ENCODE results near the gene CCDC28B. TPM values are rescaled to one million over a fixed set of nuclear protein-coding genes. Genes with fewer than 3 reads are reported as not detected.

Gene CCDC28B
- total RNA-seq, 4 donors from 2014 or later, result 1.2 to 4.0 (median 2.7) TPM; not detected in 1

DNA sequence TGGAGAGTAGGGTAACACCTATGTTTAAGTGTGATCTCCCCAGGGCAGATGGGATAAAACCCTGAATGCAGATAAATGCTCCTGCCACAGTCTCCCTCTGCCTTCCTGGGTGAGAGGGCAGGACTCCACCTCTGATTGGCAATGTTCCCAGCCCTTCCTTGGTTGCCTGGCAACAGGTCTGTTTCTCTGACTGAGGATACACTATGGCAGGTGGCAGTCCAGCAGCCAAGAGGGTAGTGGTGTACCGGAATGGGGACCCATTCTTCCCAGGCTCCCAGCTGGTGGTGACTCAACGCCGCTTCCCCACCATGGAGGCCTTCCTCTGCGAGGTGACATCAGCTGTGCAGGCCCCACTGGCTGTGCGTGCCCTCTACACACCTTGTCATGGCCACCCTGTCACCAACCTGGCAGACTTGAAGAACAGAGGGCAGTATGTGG, 8.5 kb downstream of the CCDC28B start, which contains the start of gene DCDC2B:
DCDC2B (plus strand) TSS at position 199 of the 438 bp plus-strand sequence; CDS start at position 204, 5 bp downstream.
- WGBS, 2 donors (ENCODE audit: low coverage in 1 of 2), result 54% methylated on average over 5 of the region's 5 CpGs; no CpG with 5 or more reads in 1 of the 2 donors
- in situ Hi-C loops (cut with MboI; ENCODE audit: low pct_ligation_motif_present in 1 of 4, low pct_unique_long_range_greater_than_20kb in 1 of 4, low sequenced_read_pairs in 3 of 4), result loop anchor here in 1 of 4 donors (25.0 kb wide), 1 partner anchor 178 kb away; the partner anchor contains the start of gene BSDC1
- H3K4me1 ChIP-seq, result peaks cover 14 to 34% (median 26%) of the 10 kb centered on the region in 4 donors
- H3K27ac ChIP-seq, result peak within 1 kb of the TSS; percentile 42 to 77 (median 69)
- no peak within 1 kb of the TSS for H3K4me3 ChIP-seq
- H3K9me3 ChIP-seq, result no peaks in the 10 kb centered on the region
- DNase-seq, result peak; percentile 92
- no peaks in the 10 kb centered on the region for H3K36me3 ChIP-seq
- intact Hi-C loops (cut with DNase I; ENCODE audit: low total_unique reads), result no loop called here
- H3K27me3 ChIP-seq, result no peaks in the 10 kb centered on the region
- TF ChIP-seq, protein P1, sequence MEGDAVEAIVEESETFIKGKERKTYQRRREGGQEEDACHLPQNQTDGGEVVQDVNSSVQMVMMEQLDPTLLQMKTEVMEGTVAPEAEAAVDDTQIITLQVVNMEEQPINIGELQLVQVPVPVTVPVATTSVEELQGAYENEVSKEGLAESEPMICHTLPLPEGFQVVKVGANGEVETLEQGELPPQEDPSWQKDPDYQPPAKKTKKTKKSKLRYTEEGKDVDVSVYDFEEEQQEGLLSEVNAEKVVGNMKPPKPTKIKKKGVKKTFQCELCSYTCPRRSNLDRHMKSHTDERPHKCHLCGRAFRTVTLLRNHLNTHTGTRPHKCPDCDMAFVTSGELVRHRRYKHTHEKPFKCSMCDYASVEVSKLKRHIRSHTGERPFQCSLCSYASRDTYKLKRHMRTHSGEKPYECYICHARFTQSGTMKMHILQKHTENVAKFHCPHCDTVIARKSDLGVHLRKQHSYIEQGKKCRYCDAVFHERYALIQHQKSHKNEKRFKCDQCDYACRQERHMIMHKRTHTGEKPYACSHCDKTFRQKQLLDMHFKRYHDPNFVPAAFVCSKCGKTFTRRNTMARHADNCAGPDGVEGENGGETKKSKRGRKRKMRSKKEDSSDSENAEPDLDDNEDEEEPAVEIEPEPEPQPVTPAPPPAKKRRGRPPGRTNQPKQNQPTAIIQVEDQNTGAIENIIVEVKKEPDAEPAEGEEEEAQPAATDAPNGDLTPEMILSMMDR (IDR thresholded peaks at IDR 0.05), result no peak
- TF ChIP-seq POLR2AphosphoS5 (IDR thresholded peaks at IDR 0.05) (peak; percentile 32 to 72 (median 60)), EP300 (IDR thresholded peaks at IDR 0.05; ENCODE audit: low read depth) (peak; percentile 39), POLR2A (IDR thresholded peaks at IDR 0.05) (peak; percentile 23)

DNA sequence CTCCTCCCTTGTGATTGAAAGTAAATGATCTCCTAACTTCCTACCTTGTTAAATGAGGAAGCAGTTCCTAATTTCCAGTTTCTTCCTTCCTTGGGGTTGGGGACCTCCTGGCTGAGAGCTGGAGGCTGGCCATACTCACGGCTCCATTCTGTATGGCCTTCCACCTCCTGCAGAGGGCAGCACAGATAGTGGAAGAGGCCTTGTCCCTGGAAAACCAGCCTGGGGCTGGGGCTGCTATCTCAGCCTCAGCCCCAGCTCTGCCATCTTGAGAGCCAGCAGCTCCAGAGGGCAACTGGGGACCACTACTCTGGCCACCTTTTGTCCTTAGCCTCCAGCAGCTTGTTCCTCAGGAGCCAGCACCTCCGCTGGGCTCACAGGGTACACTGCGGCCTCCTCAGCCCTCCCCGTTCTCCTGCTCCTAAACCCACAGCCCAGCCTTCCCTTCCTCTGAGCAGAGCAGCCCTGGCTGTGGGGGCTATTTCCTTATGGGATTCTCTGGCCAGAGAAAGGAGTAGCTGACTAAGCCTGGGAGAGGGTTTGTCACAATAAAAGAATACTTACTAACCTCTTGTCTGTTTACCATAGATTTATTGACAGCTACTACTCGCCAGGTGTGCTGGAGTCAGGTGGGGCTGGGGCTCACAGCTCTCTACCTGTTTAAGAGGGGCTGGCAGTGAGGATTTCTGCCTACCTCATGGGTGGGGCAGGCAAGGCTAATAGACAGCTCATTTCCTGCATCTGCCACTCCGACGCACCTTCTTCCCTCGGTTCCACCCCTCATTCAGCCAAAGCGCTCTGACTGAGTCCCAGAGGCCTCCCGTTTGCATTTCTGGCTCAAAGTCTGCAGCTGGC, 15.5 kb downstream of the CCDC28B start:
- TF ChIP-seq POLR2AphosphoS5 (IDR thresholded peaks at IDR 0.05), result peak in 2 of 3 donors; percentile 19 to 20
- TF ChIP-seq POLR2A (IDR thresholded peaks at IDR 0.05), result no peak
- TF ChIP-seq, protein P1 (IDR thresholded peaks at IDR 0.05), result peak; percentile 73 to 83 (median 75)
- Histone ChIP-seq H3K4me1 (peaks cover 11 to 28% (median 22%) of the 10 kb centered on the region in 4 donors), H3K36me3 (no peaks in the 10 kb centered on the region), H3K9me3 (no peaks in the 10 kb centered on the region), H3K27me3 (no peaks in the 10 kb centered on the region), H3K27ac (peak overlapping the region; percentile 87 to 89 (median 88)), H3K4me3 (no peak overlapping the region)
- in situ Hi-C loops (cut with MboI; ENCODE audit: low pct_ligation_motif_present in 1 of 4, low pct_unique_long_range_greater_than_20kb in 1 of 4, low sequenced_read_pairs in 3 of 4) (loop anchor here in 1 of 4 donors (25.0 kb wide), 1 partner anchor 171 kb away; the partner anchor contains the start of gene BSDC1), intact Hi-C loops (cut with DNase I; ENCODE audit: low total_unique reads) (no loop called here)
- 44% methylated on average over 9 of the region's 10 CpGs; no CpG with 5 or more reads in 1 of the 2 donors for WGBS, 2 donors (ENCODE audit: low coverage in 1 of 2)
- DNase-seq, result peak; percentile 76

DNA sequence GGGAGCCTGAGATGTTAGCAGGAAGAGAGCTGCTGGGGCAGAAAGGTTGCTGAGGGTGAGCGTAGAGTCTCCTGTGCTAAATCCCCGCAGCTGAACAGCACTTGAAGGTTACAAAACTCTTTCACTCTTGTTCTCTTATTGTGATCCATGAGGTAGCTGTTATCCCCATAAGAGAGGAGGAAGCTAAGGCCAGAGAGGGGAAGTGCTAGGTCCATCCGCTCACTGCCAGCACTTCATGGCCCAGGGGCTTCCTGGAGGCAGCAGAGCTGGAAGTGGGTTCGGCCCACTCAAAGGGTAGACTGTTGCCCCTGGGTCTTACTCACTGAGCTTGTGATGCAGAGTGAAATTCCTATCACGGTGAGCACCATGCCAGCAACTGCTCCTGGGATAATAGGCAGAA, 16.2 kb downstream of the CCDC28B start:
- TF ChIP-seq EP300 (IDR thresholded peaks at IDR 0.05; ENCODE audit: low read depth) (no peak), POLR2AphosphoS5 (IDR thresholded peaks at IDR 0.05) (no peak), POLR2A (IDR thresholded peaks at IDR 0.05) (no peak)
- TF ChIP-seq, protein P1 (IDR thresholded peaks at IDR 0.05), result no peak
- DNase-seq, result no peak
- 79% methylated on average over 5 of the region's 5 CpGs; no CpG with 5 or more reads in 1 of the 2 donors for WGBS, 2 donors (ENCODE audit: low coverage in 1 of 2)
- H3K36me3 ChIP-seq, result no peaks in the 10 kb centered on the region
- no peaks in the 10 kb centered on the region for H3K9me3 ChIP-seq
- H3K4me3 ChIP-seq, result no peak overlapping the region
- intact Hi-C loops (cut with DNase I; ENCODE audit: low total_unique reads) (no loop called here), in situ Hi-C loops (cut with MboI; ENCODE audit: low pct_ligation_motif_present in 1 of 4, low pct_unique_long_range_greater_than_20kb in 1 of 4, low sequenced_read_pairs in 3 of 4) (loop anchor here in 1 of 4 donors (25.0 kb wide), 1 partner anchor 171 kb away; the partner anchor contains the start of gene BSDC1)
- peaks cover 16 to 35% (median 29%) of the 10 kb centered on the region in 4 donors for H3K4me1 ChIP-seq
- H3K27ac ChIP-seq, result peak overlapping the region; percentile 87 to 89 (median 88)
- H3K27me3 ChIP-seq, result no peaks in the 10 kb centered on the region

DNA sequence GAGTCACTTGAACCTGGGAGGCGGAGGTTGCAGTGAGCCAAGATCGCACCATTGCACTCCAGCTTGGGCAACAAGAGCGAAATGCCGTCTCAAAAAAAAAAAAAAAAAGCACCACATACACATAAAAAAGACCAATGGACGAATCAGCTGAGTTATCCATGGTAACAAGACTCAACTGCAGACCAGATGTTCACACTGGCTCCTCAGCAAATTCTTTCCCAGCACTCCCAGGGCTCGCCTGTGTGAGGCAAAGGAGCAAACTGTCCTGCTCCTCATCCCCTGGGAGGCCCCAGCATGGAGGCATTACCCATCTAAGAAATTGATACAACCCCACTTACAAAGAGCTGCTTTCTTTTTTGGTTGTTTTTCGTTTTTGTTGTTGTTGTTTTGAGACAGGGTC, 18.6 kb downstream of the CCDC28B start:
- intact Hi-C loops (cut with DNase I; ENCODE audit: low total_unique reads), result no loop called here

More for the DNA sequence above, 18.6 kb downstream of the CCDC28B start:
- TF ChIP-seq EP300 (IDR thresholded peaks at IDR 0.05; ENCODE audit: low read depth) (no peak), POLR2AphosphoS5 (IDR thresholded peaks at IDR 0.05) (no peak), POLR2A (IDR thresholded peaks at IDR 0.05) (no peak)
- TF ChIP-seq, protein P1 (IDR thresholded peaks at IDR 0.05), result no peak
- Histone ChIP-seq H3K27me3 (no peaks in the 10 kb centered on the region), H3K36me3 (no peaks in the 10 kb centered on the region), H3K4me1 (peaks cover 28 to 49% (median 43%) of the 10 kb centered on the region in 4 donors), H3K27ac (no peak overlapping the region), H3K4me3 (no peak overlapping the region), H3K9me3 (no peaks in the 10 kb centered on the region)
- in situ Hi-C loops (cut with MboI; ENCODE audit: low pct_ligation_motif_present in 1 of 4, low pct_unique_long_range_greater_than_20kb in 1 of 4, low sequenced_read_pairs in 3 of 4), result loop anchor here in 1 of 4 donors (25.0 kb wide), 1 partner anchor 168 kb away; the partner anchor contains the start of gene BSDC1
- WGBS, 2 donors (ENCODE audit: low coverage in 1 of 2), result 92 to 93% methylated on average over 6 to 7 of the region's 7 CpGs
- DNase-seq, result no peak

Measured in transverse colon (tissue), 4 donors.